GM18499 (cell line): ENCODE results near the gene RHD.
A peak's percentile ranks its signal among the peaks of the same experiment; 100 is the strongest.
"Not testable (repeated sequence)": the region's sequence is repeated elsewhere in the genome, so short reads cannot be mapped to it uniquely, and the experiment has no call there.

Experiments
- ATAC-seq: cut with Tn5 transposase; IDR thresholded peaks from one replicate; pipeline ENCODE4 v1.9.1; 2021; ENCODE audit warnings: moderate number of reproducible peaks; ENCODE audit not compliant: insufficient read depth, unreplicated experiment

RHD gene

DNA sequence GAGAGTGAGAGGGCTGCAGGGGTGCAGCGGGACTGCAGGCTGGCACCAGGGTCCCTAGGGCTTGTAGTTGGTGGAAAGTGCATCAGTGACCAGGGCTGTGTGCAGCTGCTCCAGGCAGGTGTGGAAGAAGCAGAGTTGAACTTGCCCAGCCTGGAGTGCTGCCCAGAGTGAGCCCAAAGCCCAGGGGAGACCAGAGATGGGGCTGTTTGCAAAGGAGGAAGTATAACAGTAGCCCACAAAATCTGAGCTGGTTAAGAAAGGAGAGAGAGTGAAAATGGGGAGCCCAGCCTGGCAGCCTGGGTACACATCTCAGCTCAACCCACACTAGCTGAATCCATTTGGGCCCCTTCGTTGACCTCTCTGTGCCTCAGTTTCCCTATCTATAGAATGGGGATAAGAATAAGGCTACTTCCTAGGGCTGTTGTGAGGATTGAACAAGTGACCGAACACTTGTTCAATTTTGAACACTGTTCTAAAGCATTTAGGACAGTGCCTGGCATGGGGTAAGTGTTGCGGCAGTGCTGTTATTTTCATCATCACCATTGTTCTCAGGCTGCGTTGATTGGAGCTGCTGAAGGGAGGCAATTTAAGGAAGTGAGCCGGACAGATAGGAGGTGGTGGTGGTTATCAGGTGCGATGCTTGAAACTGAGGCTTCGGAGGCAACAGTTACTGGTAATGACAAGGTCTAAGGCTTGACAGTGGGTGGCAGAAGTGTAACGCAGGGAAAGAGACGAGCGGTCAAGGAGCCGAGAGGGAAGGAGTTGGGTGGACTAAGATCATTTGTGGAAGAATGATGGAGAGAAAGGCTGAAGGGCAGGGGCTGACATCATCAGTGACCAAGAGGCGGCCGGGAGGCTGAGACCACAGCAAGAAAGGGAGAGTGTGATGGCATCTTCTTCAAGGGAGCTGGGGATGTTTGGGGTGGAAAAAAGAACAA lies 22.8 kb downstream of the RHD start:
- not testable (repeated sequence) for ATAC-seq

DNA sequence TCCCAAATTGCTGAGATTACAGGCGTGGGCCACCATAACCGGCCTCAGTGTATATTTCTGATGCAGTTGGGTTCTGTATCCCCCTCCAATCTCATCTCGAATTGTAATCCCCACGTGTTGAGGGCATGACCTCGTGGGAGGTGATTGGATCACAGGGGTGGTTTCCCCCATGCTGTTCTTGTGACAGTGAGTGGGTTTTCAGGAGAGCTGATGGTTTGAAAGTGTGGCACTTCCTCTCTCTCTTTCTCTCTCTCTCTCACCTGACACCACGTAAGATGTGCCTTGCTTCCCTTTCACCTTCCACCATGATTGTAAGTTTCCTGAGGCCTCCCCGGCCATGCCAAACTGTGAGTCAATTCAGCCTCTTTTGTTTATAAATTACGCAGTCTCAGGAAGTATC lies 24.2 kb downstream of the RHD start:
- ATAC-seq, result not testable (repeated sequence)

DNA sequence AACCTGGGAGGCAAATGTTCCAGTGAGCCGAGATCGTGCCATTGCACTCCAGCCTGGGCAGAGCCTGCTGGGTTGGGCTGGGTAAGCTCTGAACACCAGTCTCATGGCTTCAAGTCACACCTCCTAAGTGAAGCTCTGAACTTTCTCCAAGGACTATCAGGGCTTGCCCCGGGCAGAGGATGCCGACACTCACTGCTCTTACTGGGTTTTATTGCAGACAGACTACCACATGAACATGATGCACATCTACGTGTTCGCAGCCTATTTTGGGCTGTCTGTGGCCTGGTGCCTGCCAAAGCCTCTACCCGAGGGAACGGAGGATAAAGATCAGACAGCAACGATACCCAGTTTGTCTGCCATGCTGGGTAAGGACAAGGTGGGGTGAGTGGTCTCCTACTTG lies 28.4 kb downstream of the RHD start:
- ATAC-seq, result not testable (repeated sequence)

DNA sequence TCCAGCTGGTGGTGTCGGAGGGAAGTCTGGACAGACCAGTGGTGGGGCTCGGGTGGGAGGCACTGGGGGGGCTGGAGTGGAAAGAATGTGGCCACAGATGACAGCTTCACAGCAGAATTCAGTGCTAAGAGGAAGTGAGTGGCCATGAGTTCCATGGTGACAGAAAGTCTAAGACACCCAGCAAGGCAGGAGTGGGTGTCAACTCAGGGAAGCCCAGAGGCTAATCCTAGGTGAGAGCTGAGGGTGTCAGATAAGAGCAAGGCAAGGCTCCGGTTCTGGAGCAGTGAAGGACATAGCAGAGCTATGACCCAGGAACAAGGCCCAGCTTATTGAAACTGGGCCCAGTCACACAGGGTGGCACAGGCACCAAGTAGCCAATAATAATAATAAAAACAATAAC lies 30.0 kb downstream of the RHD start:
- ATAC-seq, result not testable (repeated sequence)

DNA sequence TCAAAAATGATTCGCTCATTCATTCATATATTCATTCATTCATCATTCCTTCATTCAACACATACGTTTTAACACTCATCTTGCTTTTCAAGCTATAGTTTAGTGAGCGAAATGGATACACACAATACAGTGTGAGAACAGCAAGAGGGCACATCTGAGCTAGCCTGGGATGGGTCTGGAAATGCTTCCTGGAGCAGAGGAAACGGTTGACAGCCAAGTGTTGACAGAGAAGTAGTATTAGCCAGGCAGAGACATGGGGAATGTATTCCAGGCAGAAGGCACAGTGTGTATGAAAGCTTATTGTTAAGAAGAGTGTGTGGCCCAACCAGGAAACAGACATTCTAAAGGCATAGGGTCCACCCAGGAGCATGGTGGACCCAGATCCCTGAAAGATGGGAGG lies 32.6 kb downstream of the RHD start:
- not testable (repeated sequence) for ATAC-seq

DNA sequence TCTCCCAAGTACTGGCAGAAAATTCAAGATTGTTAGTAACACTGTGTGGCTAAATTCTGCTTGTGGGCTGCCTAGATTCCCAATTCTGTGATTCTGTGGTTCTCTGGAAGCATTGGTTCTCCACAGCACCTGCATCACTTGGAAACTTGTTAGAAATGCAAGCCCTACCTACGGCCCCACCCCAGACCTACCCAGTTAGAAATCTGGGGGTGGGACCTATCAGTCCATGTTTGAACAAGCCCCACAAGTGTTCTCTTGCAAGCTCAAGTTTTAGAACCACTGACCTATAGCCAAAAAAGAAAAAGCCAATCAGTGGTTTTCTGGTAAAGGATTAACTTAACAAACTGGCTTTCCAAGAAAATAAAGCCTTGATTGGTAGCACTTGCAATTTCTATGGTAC lies 35.9 kb downstream of the RHD start:
- ATAC-seq, result not testable (repeated sequence)

DNA sequence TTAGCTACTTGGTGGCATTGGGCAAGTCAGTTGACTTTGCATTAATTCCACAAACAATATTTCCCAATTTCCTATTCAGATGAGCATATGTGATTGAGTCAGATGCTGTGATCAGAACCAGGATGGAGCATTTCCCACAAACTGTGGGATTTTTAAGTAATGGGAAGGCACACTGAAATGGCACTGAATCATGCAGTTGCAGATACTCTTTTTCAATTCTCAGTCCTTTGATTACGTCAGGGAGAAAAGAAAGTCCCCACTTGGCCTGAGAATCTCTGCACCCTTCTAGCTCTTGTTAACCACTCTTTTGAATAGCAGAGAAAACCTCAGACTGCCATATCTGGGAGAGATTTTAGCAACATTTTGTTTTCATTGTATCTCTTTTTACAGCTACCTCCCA lies 36.8 kb downstream of the RHD start:
- ATAC-seq, result not testable (repeated sequence)

DNA sequence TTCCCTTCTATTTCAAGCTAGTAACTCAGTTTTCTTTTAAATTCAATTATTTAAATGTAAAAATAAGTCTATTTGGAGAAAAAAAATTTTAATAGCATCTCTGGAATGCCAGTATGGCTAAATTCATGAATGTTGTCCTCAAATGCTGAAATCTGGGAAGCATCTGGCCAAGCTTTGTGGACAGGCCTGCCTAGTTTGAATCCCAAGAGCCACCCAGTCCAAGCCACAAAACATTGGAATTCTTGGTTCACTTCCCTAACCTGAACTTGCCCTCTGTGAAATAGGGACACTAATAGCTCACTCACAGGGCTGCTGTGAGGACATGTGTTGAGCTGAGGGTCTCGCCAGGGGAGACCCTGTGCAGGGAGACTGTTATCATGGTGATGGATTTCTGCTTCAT lies 37.2 kb downstream of the RHD start:
- ATAC-seq, result not testable (repeated sequence)

DNA sequence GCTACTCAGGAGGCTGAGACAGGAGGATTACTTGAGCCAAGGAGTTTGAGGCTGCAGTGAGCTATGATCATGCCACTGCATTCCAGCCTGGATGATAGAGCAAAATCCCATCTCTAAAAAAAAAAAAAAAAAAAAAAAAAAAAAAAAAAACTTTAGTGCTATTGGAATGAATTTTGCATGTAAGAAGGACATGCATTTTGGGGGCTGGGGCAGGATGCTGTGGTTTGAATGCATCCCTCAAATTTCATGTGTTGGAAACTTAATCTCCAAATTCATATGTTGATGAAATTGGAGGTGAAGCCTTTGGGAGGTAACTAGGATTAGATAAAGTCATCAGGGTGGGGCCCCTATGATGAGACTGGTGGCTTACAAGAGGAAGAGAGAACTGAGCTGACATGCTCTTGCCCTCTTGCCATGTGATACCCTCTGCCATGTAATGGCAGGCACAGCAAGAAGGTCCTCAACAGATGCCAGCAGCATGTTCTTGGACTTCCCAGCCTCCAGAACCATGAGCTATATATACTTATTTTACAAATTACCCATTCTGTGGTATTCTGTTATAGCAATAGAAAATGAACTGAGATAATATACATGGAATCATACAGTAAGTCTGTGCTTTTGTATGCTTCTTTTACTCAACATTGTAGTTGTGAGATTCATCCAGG lies 40.6 kb downstream of the RHD start:
- ATAC-seq, result not testable (repeated sequence)

DNA sequence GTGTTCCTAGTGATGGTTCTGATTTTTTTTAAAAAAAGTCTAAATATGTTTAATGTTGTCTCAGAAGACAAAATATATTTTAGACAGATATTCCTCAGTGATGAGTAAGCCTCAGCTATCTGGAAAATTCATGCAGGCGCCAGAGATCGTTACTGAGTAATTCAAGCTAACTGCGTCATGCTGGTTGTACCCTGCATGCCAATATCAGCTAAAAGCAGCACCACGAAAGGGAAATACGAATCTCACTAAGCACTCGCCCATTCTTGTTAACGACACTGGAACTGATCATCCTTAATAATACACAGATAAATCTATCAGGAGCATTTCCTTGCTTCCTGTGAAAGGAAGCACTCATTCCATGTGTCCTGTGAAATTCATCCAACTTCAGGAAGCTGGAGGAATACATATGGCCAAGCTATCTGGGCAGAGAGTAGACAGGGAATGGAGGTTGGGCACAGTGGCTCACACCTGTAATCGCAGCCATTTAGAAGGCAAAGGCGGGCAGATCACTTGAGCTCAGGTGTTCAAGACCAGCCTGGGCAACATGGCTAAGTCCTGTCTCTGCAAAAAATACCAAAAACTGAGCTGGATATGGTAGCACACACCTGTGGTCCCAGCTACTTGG lies 48.1 kb downstream of the RHD start:
- not testable (repeated sequence) for ATAC-seq

DNA sequence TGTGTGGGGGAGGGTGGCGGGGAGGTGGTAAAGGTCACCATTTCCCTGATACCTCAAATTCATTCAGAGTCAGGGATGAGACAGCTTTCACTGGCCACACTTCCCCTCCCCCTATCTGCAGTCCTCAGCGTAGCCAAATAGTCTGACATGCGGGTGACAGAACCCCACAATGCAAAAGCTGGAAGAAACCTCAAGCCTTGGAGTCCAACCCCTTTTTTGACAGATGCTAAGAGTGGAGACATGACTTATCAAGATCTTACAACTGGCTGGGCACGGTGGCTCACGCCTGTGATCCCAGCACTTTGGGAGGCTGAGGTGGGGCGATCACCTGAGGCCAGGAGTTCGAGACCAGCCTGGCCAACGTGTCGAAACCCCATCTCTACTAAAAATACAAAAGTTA lies 49.8 kb downstream of the RHD start:
- not testable (repeated sequence) for ATAC-seq

DNA sequence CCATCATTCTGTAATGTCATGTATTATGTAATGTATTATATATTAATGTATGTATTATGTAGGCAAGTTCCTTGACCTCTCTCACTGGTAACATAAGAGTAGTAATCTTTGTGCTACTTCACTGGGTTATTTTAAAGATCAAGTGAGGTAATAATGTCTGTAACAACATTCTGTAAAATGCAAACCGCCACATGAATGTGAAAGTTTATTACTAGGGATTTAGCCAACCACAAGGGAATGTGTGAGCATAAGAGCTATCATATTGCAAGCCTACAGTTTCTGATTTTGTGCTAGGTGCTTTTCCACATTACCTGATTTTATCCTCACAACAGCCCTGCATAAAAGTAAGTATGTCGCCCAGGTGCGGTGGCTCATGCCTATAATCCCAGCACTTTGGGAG lies 52.1 kb downstream of the RHD start:
- ATAC-seq, result not testable (repeated sequence)

DNA sequence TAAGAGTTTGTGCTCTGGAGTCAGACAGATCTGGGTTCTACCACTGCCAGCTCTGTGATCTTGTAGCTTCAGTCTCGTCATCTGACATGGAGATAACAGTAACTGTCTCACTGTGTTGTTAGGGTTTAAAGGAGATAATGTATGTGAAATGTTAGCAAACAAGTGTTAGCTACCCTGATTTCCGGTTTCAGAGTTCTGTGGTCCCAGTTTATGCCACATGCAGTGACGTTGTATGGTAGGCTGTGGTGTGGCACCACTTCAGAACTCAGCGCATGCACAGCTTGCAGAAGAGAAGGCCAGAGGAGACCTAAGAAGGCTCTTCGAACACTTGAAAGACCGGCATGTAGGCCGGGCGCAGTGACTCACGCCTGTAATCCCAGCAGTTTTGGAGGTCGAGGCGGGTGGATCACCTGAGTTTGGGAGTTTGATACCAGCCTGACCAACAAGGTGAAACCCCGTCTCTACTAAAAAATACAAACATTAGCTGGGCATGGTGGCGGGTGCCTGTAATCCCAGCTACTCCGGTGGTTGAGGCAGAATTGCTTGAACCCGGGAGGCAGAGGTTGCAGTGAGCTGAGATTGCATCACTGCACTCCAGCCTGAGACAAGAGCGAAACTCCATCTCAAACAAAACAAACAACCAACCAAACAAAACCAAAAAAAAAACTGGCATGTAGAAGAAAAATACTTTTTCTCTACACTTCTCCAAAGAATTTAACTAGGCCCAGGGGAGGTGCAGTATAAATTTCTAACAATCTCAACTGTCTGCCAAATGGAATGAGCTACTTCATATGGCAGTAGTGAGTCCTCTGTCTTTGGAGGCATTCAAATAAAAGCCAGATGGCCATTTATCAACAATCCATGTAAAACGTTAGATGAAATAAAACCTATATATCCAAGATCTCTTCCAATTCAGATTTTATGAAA lies 55.8 kb downstream of the RHD start:
- not testable (repeated sequence) for ATAC-seq

DNA sequence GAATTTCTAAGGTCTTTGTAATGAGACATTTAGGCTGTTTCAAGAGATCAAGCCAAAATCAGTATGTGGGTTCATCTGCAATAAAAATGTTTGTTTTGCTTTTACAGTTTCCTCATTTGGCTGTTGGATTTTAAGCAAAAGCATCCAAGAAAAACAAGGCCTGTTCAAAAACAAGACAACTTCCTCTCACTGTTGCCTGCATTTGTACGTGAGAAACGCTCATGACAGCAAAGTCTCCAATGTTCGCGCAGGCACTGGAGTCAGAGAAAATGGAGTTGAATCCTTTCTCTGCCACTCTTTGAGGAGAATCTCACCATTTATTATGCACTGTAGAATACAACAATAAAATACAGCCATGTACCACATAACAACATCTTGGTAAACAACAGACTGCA lies 56.5 kb downstream of the RHD start:
- ATAC-seq, result not testable (repeated sequence)

DNA sequence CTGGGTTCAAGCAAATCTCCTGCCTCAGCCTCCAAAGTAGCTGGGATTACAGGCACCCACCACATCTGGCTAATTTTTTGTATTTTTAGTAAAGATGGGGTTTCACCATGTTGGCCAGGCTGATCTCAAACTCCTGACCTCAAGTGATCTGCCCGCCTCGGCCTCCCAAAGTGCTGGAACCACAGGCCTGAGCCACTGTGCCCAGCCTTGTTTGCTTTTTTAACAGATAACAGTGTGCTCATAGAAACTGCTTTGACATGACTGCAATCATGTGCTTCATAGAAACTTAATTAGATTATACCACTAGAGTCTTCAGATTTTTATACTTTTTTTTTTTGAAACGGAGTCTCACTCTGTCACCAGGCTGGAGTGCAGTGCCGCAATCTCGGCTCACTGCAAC lies 57.0 kb downstream of the RHD start:
- not testable (repeated sequence) for ATAC-seq

DNA sequence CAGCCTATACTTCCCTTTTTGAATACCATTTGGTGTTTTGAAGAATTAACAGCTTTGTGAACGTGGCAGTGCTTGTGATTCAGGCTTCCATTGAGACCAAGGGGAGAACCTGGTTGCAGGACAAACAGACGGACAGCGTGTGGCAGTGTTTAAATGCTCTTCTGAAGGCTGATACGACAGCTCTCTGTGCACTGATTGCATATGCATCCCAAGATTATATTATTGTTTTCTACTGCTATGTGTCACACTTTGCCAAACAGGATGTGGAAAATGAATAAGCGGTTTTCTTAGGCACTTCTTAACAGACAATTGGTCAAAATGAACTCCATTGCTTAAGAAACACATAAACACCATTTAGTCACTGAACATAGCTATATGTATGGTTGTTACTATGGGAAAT lies 57.6 kb downstream of the RHD start:
- ATAC-seq, result not testable (repeated sequence)

DNA sequence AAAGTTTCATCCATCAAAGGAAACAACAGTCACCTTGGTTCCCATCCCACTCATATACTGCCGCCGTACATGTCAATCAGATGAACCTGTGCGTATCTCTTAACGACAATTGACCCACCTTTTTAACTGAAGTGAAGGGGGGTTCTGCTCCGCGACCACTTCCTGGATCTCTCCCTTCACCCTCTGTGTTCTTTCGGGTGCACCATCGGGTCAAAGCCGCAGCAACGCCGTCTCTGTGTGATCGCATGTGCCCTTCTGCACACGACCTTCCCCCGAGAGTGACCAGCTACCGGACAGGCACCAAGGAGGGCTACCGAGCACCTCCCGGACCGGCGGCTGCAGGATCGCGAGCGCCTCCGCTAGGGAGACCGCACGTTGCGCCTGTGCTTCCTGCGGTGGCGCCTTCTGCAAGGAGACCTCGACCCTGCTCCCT lies 64.6 kb downstream of the RHD start:
- not testable (repeated sequence) for ATAC-seq

DNA sequence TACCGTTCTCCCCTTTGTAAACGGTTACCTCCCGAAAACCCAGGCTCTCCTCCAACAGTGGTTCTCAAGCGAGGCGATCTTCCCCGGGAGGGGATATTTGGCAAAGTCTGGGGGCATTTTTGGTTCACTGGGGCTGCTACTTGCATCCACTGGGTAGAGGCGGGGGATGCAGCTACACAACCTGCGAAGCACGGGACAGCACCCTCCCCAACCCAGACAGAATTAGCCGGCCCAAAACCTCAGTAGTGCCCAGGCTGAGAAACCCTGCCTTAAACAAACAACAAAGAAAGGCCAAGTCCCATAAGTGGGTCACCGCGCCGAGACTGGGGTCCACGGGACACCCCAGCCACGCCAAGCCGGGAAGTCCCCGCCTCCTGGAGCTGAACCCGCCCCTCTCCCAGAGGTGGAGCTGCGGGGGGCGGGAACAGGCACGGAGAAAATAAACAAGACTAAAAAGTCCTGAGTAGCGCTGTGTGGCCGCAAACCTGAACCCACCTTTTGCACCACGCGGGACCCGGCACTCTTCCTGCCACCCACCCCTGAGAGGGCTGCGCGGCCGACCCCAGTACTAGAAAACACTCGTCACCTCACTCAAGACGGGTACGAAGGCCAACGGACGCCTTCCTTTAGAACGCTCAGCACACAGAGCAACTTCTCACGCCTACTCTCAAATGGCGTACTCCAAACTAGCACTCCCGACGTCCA lies 65.3 kb downstream of the RHD start:
- ATAC-seq, result peak; percentile 23
